Panc1 (cell line): ENCODE results near the gene MVD. TPM values are rescaled to one million over a fixed set of nuclear protein-coding genes. Genes with fewer than 3 reads are reported as not detected.
A peak's percentile ranks its signal among the peaks of the same experiment; 100 is the strongest.

Experiments
- ATAC-seq: fragments of 200-7000 bp; cut with Tn5 transposase; 2 replicates; pipeline ENCODE4 v1.9.1; 2020; ENCODE audit warnings: mild to moderate bottlenecking, moderate library complexity
- BruUV-seq: library from RNA; stranded (reverse); fragments of 400-500 nt; replicated peaks from 2 replicates; lab custom pipeline; 2021; lab: Mats Ljungman, UMichigan
- CTCF ChIA-PET: fragments of 300-600 bp; sonication (Branson Sonifier 250); formaldehyde crosslinking; loops from one replicate; lab custom pipeline; 2022; ENCODE audit warnings: antibody characterized with exemption; lab: Charles Lee
- POLR2A ChIA-PET: fragments of 300-600 bp; sonication (Branson Sonifier 250); formaldehyde crosslinking; loops from one replicate; lab custom pipeline; 2022; ENCODE audit warnings: antibody characterized with exemption; lab: Charles Lee
- DNase-seq: peaks from one replicate; pipeline ENCODE4 v3.0.0-alpha.2; 2010; ENCODE audit warnings: low read depth, low spot score
- H3K27ac ChIP-seq: 2 replicates; pipeline ENCODE4 v1.5.1; 2011; ENCODE audit warnings: mild to moderate bottlenecking, low read length, inconsistent platforms
- H3K27me3 ChIP-seq: fragments of 200-500 bp; sonication (Bioruptor generic); 2 replicates; pipeline ENCODE4 v1.6.0; 2014; ENCODE audit warnings: low read length, inconsistent platforms; ENCODE audit not compliant: control insufficient read depth, insufficient read depth
- H3K36me3 ChIP-seq: fragments of 200-500 bp; sonication (Bioruptor generic); 2 replicates; pipeline ENCODE4 v1.5.1; 2014; ENCODE audit warnings: inconsistent platforms, mild to moderate bottlenecking, low read length, moderate library complexity; ENCODE audit not compliant: control insufficient read depth, insufficient read depth
- H3K4me1 ChIP-seq: 2 replicates; pipeline ENCODE4 v1.5.1; 2011; ENCODE audit warnings: inconsistent platforms, mild to moderate bottlenecking, low read length, moderate library complexity; ENCODE audit not compliant: control insufficient read depth, insufficient read depth
- H3K4me3 ChIP-seq, 2 experiments: 2 replicates each; pipeline ENCODE4 v1.5.1; 2011 to 2012; ENCODE audit warnings: low read depth in 2 of 2, low read length in 2 of 2, mild to moderate bottlenecking in 2 of 2, inconsistent platforms in 1 of 2, moderate library complexity in 1 of 2
- H3K9me3 ChIP-seq: fragments of 200-500 bp; sonication (Bioruptor generic); 2 replicates; pipeline ENCODE4 v1.5.1; 2014; ENCODE audit warnings: low read depth, mild to moderate bottlenecking, inconsistent platforms, low read length, moderate library complexity; ENCODE audit not compliant: control insufficient read depth, insufficient read depth
- CTCF ChIP-seq: fragments of 450-650 bp; IDR thresholded peaks from 2 replicates; pipeline ENCODE4 v1.5.1; 2017; ENCODE audit warnings: mild to moderate bottlenecking
- POLR2AphosphoS5 ChIP-seq: IDR thresholded peaks from 2 replicates; pipeline ENCODE4 v1.6.1; 2012; ENCODE audit warnings: mild to moderate bottlenecking, low read depth, low read length, moderate library complexity
- REST ChIP-seq, 2 experiments: IDR thresholded peaks; 2 replicates each; pipeline ENCODE4 v1.6.1; 2011 to 2012; ENCODE audit warnings: low read depth in 2 of 2, control low read depth in 1 of 2, low read length in 1 of 2, mild to moderate bottlenecking in 1 of 2, moderate library complexity in 1 of 2; ENCODE audit not compliant: insufficient read depth in 1 of 2
- SIN3A ChIP-seq: IDR thresholded peaks from 2 replicates; pipeline ENCODE4 v1.6.1; 2012; ENCODE audit warnings: low read depth, mild to moderate bottlenecking, low read length, moderate library complexity, borderline replicate concordance; ENCODE audit not compliant: insufficient read depth
- TCF7L2 ChIP-seq: IDR thresholded peaks from 2 replicates; pipeline ENCODE4 v1.6.1; 2011; ENCODE audit warnings: mild to moderate bottlenecking, low read depth, low read length, inconsistent platforms
- in situ Hi-C: cut with HindIII; loops from 2 replicates; pipeline ENCODE4 v1.10.0; 2016; ENCODE audit warnings: low sequenced_read_pairs, low pct_unique_long_range_greater_than_20kb
- intact Hi-C: fragments of 100-400 bp; cut with micrococcal nuclease; formaldehyde crosslinking; loops from one replicate; pipeline ENCODE4 v1.10.0; 2022; ENCODE audit not compliant: unreplicated experiment
- total RNA-seq: library from RNA; stranded (reverse); gene quantifications from one replicate; pipeline ENCODE4 v1.2.1, GENCODE V29; 2021; ENCODE audit not compliant: unreplicated experiment

Gene MVD
- total RNA-seq, 1 experiment from 2014 or later = 96.8 TPM

- peaks cover 6% of the 10 kb centered on the region; the same call in 1 of the 2 replicates for H3K36me3 ChIP-seq
- TSS peak; percentile 82 for BruUV-seq
- DNase-seq = no peak
- peak overlapping the region; percentile 73 for H3K27ac ChIP-seq
- no peak for ATAC-seq
- H3K27me3 ChIP-seq = no peaks in the 10 kb centered on the region
- POLR2A ChIA-PET = no interaction called here
- intact Hi-C loops (no loop called here), in situ Hi-C loops (no loop called here)
- TF ChIP-seq CTCF (no peak), TCF7L2 (no peak), SIN3A (no peak), POLR2AphosphoS5 (no peak)
- CTCF ChIA-PET = interaction anchor here (0.7 kb wide), 1 partner anchor 30 kb away, joined by 4 read pairs; no protein-coding TSS in a partner anchor
- H3K4me3 ChIP-seq = peak overlapping the region; percentile 85 to 91
- peaks cover 9% of the 10 kb centered on the region for H3K4me1 ChIP-seq
- H3K9me3 ChIP-seq = no peaks in the 10 kb centered on the region
Measured at GRCh38 chr16:88706965-88707826, 44.3 kb upstream of the MVD start.

GRCh38 chr16:88706229-88706964, 43.5 kb upstream of the MVD start, which contains the start of the genes CTU2 and RNF166:
Gene CTU2, plus strand, starts transcription at chr16:88706503. Its CDS starts 28 bp downstream, at chr16:88706531.
Gene RNF166, minus strand, starts transcription at chr16:88706408. Its CDS starts 83 bp downstream, at chr16:88706325.
- DNase-seq (no peak), ATAC-seq (peak; percentile 89)
- H3K27me3 ChIP-seq = no peaks in the 10 kb centered on the region
- no peaks in the 10 kb centered on the region for H3K9me3 ChIP-seq
- no TSS peak for BruUV-seq
- CTCF ChIA-PET = no interaction called here
- H3K4me1 ChIP-seq = peaks cover 9% of the 10 kb centered on the region
- POLR2A ChIA-PET = interaction anchor here (0.6 kb wide), 1 partner anchor 19 kb away, joined by 4 read pairs; no protein-coding TSS in a partner anchor
- H3K27ac ChIP-seq = peak within 1 kb of the TSS; percentile 73
- peaks cover 6% of the 10 kb centered on the region; the same call in 1 of the 2 replicates for H3K36me3 ChIP-seq
- no peak for TF ChIP-seq REST (IDR thresholded peaks at IDR 0.05; ENCODE audit: insufficient read depth in 1 of 2, low read depth in 2 of 2, low read length in 1 of 2)
- peak; percentile 44; the same call in 1 of the 2 replicates for TF ChIP-seq POLR2AphosphoS5
- peak; percentile 99; the same call in 1 of the 2 replicates for TF ChIP-seq SIN3A
- intact Hi-C loops = no loop called here
- in situ Hi-C loops = no loop called here
- peak within 1 kb of the TSS; percentile 85 to 91 for H3K4me3 ChIP-seq
